ENCODE measurements around the gene CCBE1. TPM values are rescaled to one million over a fixed set of nuclear protein-coding genes. Genes with fewer than 3 reads are reported as not detected.

CCBE1 gene
- total and polyA plus RNA-seq, 2 of the 4 experiments (the other 2 are of a cell fraction), result 64.8 to 148 TPM

- CTCF ChIA-PET, result interaction anchor here (0.6 to 0.7 kb wide), 2 partner anchors 25 to 944 kb away, joined by 3 to 4 read pairs; no protein-coding TSS in a partner anchor
- Histone ChIP-seq H3K4ac (ENCODE audit: low read depth, low read length) (no peak overlapping the region), H2BK15ac (ENCODE audit: low read depth, low read length) (no peak overlapping the region), H2BK5ac (ENCODE audit: low read depth, low read length, poor library complexity, severe bottlenecking) (no peak overlapping the region), H3K27me3 (ENCODE audit: control insufficient read depth, insufficient read depth, low read length) (no peaks in the 10 kb centered on the region), H3K9me3 (ENCODE audit: control insufficient read depth, insufficient read depth, low read length) (no peaks in the 10 kb centered on the region), H3K27ac (ENCODE audit: insufficient read depth, low read length) (no peak overlapping the region), H2AK5ac (ENCODE audit: low read depth, low read length) (peak overlapping the region; percentile 25; the same call in 1 of the 2 replicates), H3K4me3 (ENCODE audit: insufficient read depth, low read depth, low read length) (no peak overlapping the region), H3K79me1 (ENCODE audit: low read depth in 1 of 2, low read length in 2 of 2) (peaks cover 35 to 66% of the 10 kb centered on the region in 2 experiments; a peak in 3 of 4 replicates), H3K9ac (ENCODE audit: low read depth, low read length) (no peak overlapping the region), H4K91ac (ENCODE audit: insufficient read depth, low read depth, low read length) (no peak overlapping the region), H3K4me1 (ENCODE audit: control insufficient read depth, insufficient read depth, low read length) (peaks cover 16% of the 10 kb centered on the region; the same call in 1 of the 2 replicates), H3K18ac (ENCODE audit: low read depth, low read length) (no peak overlapping the region), H3K14ac (replicated peaks; ENCODE audit: low read depth, low read length) (no peak overlapping the region), H3K4me2 (ENCODE audit: low read depth, low read length) (no peak overlapping the region), H3K23ac (ENCODE audit: low read depth, low read length) (no peak overlapping the region), H4K8ac (ENCODE audit: low read depth in 2 of 2, low read length in 2 of 2) (no peak overlapping the region), H2AFZ (replicated peaks; ENCODE audit: low read length, poor library complexity) (no peak overlapping the region), H2BK20ac (ENCODE audit: low read depth, low read length) (no peak overlapping the region), H3K56ac (ENCODE audit: extremely low read depth, insufficient read depth, low read length) (no peak overlapping the region), H2AK9ac (replicated peaks; ENCODE audit: low read depth, low read length, poor library complexity) (no peak overlapping the region), H4K20me1 (ENCODE audit: insufficient read depth, low read length) (peaks cover 20% of the 10 kb centered on the region), H4K5ac (ENCODE audit: low read depth, low read length) (no peak overlapping the region), H3K9me1 (ENCODE audit: insufficient read depth, low read length) (peaks cover 8% of the 10 kb centered on the region; the same call in 1 of the 2 replicates), H3K36me3 (ENCODE audit: control insufficient read depth, insufficient read depth, low read length) (no peaks in the 10 kb centered on the region), H2BK120ac (ENCODE audit: low read depth, low read length) (no peak overlapping the region)
- ATAC-seq (ENCODE audit: low read depth) (peak; percentile 43), DNase-seq (no peak)
- no TSS peak for BruUV-seq (replicated peaks)
- no peak for TF ChIP-seq MAFK (IDR thresholded peaks at IDR 0.05; ENCODE audit: low read depth, low read length)
- TF ChIP-seq CTCF (conservative IDR thresholded peaks at IDR 0.05; ENCODE audit: low read depth, low read length), result no peak
- no peak for TF ChIP-seq SMC3 (IDR thresholded peaks at IDR 0.05; ENCODE audit: low read depth, low read length)
- TF ChIP-seq RCOR1 (IDR thresholded peaks at IDR 0.05; ENCODE audit: insufficient replicate concordance, low read length), result no peak
- no peak for TF ChIP-seq MAZ (IDR thresholded peaks at IDR 0.05; ENCODE audit: borderline replicate concordance, low read depth, low read length)
- in situ Hi-C loops (cut with MboI; ENCODE audit: low sequenced_read_pairs) (no loop called here), dilution Hi-C loops (cut with HindIII; ENCODE audit: low sequenced_read_pairs, unreplicated experiment) (no loop called here), intact Hi-C loops (cut with micrococcal nuclease) (no loop called here)
- WGBS, 2 experiments (ENCODE audit: extremely low coverage in 2 of 2, insufficient read length in 1 of 2), result no CpG with 5 or more reads among the region's 1 CpG
- POLR2A ChIA-PET (ENCODE audit: unreplicated experiment), result no interaction called here
These were observed 24.9 kb downstream of the CCBE1 start for GRCh38 chr18:59672235-59672711.

All from IMR-90 (cell line).